HEK293 (cell line): ENCODE results near the gene ATAD1.

Experiments
- CTCF ChIA-PET: fragments of 350-600 bp; formaldehyde crosslinking; extraction: SDS; loops from one replicate; lab custom pipeline; 2021; ENCODE audit warnings: antibody characterized with exemption; lab: Yijun Ruan, JAX
- POLR2A ChIA-PET: fragments of 300-600 bp; formaldehyde crosslinking; extraction: SDS; loops from one replicate; lab custom pipeline; 2020; ENCODE audit warnings: antibody characterized with exemption, inconsistent platforms; lab: Yijun Ruan, JAX
- H3K27ac ChIP-seq: fragments of 200-500 bp; sonication (Bioruptor generic); 2 replicates; pipeline ENCODE4 v1.5.1; 2014; ENCODE audit warnings: low read depth, low read length, control low read depth, inconsistent platforms; ENCODE audit errors: extremely low read depth
- H3K36me3 ChIP-seq, 2 experiments: fragments of 200-500 bp in 1 of 2; sonication (Bioruptor generic) in 1 of 2; 1 replicate in 1 of 2; 2 replicates in 1 of 2; pipeline ENCODE4 v1.5.1; 2014 to 2017; ENCODE audit warnings: inconsistent platforms in 2 of 2, low read length in 2 of 2; ENCODE audit not compliant: control insufficient read depth in 2 of 2, insufficient read depth in 1 of 2
- H3K4me1 ChIP-seq: fragments of 200-500 bp; sonication (Bioruptor generic); 2 replicates; pipeline ENCODE4 v1.5.1; 2014; ENCODE audit warnings: mild to moderate bottlenecking, low read length, inconsistent platforms; ENCODE audit not compliant: control insufficient read depth, insufficient read depth
- H3K4me3 ChIP-seq: 2 replicates; pipeline ENCODE4 v1.5.1; 2011; ENCODE audit warnings: low read depth, mild to moderate bottlenecking, control low read depth, low read length, moderate library complexity
- H3K9me3 ChIP-seq: fragments of 200-500 bp; sonication (Bioruptor generic); 2 replicates; pipeline ENCODE4 v1.5.1; 2014; ENCODE audit warnings: low read depth, low read length, inconsistent platforms; ENCODE audit not compliant: control insufficient read depth, insufficient read depth
- CTCF ChIP-seq: fragments of 450-650 bp; formaldehyde crosslinking; IDR thresholded peaks from 2 replicates; pipeline ENCODE4 v1.5.1; 2016; ENCODE audit warnings: missing biosample characterization, missing genetic modification characterization
- GLI2 ChIP-seq: fragments of 450-650 bp; formaldehyde crosslinking; IDR thresholded peaks from 2 replicates; pipeline ENCODE4; 2017; ENCODE audit warnings: missing biosample characterization, missing genetic modification characterization, low read depth, borderline replicate concordance
- MZF1 ChIP-seq: fragments of 450-650 bp; formaldehyde crosslinking; IDR thresholded peaks from 2 replicates; pipeline ENCODE4 v1.5.1; 2017; ENCODE audit warnings: missing biosample characterization, missing genetic modification characterization, borderline replicate concordance
- PATZ1 ChIP-seq: fragments of 450-650 bp; formaldehyde crosslinking; IDR thresholded peaks from 2 replicates; pipeline ENCODE4 v1.5.1; 2016; ENCODE audit warnings: missing biosample characterization, missing genetic modification characterization
- PRDM1 ChIP-seq: fragments of 450-650 bp; formaldehyde crosslinking; IDR thresholded peaks from 2 replicates; pipeline ENCODE4; 2016; ENCODE audit warnings: missing biosample characterization, missing genetic modification characterization
- REST ChIP-seq: fragments of 450-650 bp; formaldehyde crosslinking; IDR thresholded peaks from 2 replicates; pipeline ENCODE4 v1.5.1; 2016; ENCODE audit warnings: missing biosample characterization, missing genetic modification characterization
- SCRT2 ChIP-seq: fragments of 450-650 bp; formaldehyde crosslinking; IDR thresholded peaks from 2 replicates; pipeline ENCODE4 v1.5.1; 2016; ENCODE audit warnings: missing biosample characterization, missing genetic modification characterization
- SETDB1 ChIP-seq: IDR thresholded peaks from one replicate; pipeline ENCODE4 v1.6.1; 2017; ENCODE audit warnings: mild to moderate bottlenecking, low read length, moderate library complexity, mixed read lengths; ENCODE audit not compliant: insufficient read length
- SP3 ChIP-seq: fragments of 450-650 bp; formaldehyde crosslinking; IDR thresholded peaks from 2 replicates; pipeline ENCODE4 v1.5.1; 2016; ENCODE audit warnings: missing biosample characterization, missing genetic modification characterization
- TRIM28 ChIP-seq: IDR thresholded peaks from 2 replicates; pipeline ENCODE4 v1.6.1; 2011; ENCODE audit warnings: low read length, control low read depth, borderline replicate concordance
- ZBTB1 ChIP-seq: fragments of 450-650 bp; formaldehyde crosslinking; IDR thresholded peaks from 2 replicates; pipeline ENCODE4 v1.5.1; 2016; ENCODE audit warnings: missing biosample characterization, missing genetic modification characterization
- ZBTB17 ChIP-seq: fragments of 450-650 bp; formaldehyde crosslinking; IDR thresholded peaks from 2 replicates; pipeline ENCODE4 v1.5.1; 2016; ENCODE audit warnings: missing biosample characterization, missing genetic modification characterization
- ZBTB20 ChIP-seq: fragments of 450-650 bp; formaldehyde crosslinking; IDR thresholded peaks from 2 replicates; pipeline ENCODE4 v1.5.1; 2016; ENCODE audit warnings: missing biosample characterization, missing genetic modification characterization
- ZFP41 ChIP-seq: fragments of 450-650 bp; formaldehyde crosslinking; IDR thresholded peaks from 2 replicates; pipeline ENCODE4 v1.5.1; 2016; ENCODE audit warnings: missing biosample characterization, missing genetic modification characterization, borderline replicate concordance
- ZNF18 ChIP-seq: fragments of 450-650 bp; formaldehyde crosslinking; IDR thresholded peaks from 2 replicates; pipeline ENCODE4 v1.5.1; 2016; ENCODE audit warnings: missing biosample characterization, missing genetic modification characterization
- ZNF239 ChIP-seq: fragments of 450-650 bp; formaldehyde crosslinking; IDR thresholded peaks from 2 replicates; pipeline ENCODE4 v1.5.1; 2016; ENCODE audit warnings: missing biosample characterization, missing genetic modification characterization
- ZNF366 ChIP-seq: fragments of 450-650 bp; formaldehyde crosslinking; conservative IDR thresholded peaks from 2 replicates; pipeline ENCODE4 v1.5.1; 2016; ENCODE audit warnings: missing biosample characterization, missing genetic modification characterization
- ZNF473 ChIP-seq: fragments of 450-650 bp; formaldehyde crosslinking; IDR thresholded peaks from 2 replicates; pipeline ENCODE4 v1.5.1; 2017; ENCODE audit warnings: missing biosample characterization, missing genetic modification characterization
- ZNF555 ChIP-seq: fragments of 450-650 bp; formaldehyde crosslinking; conservative IDR thresholded peaks from 2 replicates; pipeline ENCODE4 v1.5.1; 2017; ENCODE audit warnings: missing biosample characterization, mild to moderate bottlenecking, missing genetic modification characterization, inconsistent platforms
- ZNF600 ChIP-seq: fragments of 450-650 bp; formaldehyde crosslinking; IDR thresholded peaks from 2 replicates; pipeline ENCODE4 v1.5.1; 2016; ENCODE audit warnings: missing biosample characterization, missing genetic modification characterization
- ZNF654 ChIP-seq: fragments of 450-650 bp; formaldehyde crosslinking; IDR thresholded peaks from 2 replicates; pipeline ENCODE4 v1.5.1; 2016; ENCODE audit warnings: low read depth, missing biosample characterization, missing genetic modification characterization
- ZNF660 ChIP-seq: fragments of 450-650 bp; IDR thresholded peaks from 2 replicates; pipeline ENCODE4 v1.5.1; 2018; ENCODE audit warnings: missing biosample characterization, mild to moderate bottlenecking, missing genetic modification characterization
- ZNF664 ChIP-seq: fragments of 450-650 bp; formaldehyde crosslinking; IDR thresholded peaks from 2 replicates; pipeline ENCODE4 v1.5.1; 2016; ENCODE audit warnings: missing biosample characterization, missing genetic modification characterization

The ATAD1 gene

GRCh38 chr10:87850742-87851205 is 32.7 kb upstream of the ATAD1 start:
- Histone ChIP-seq H3K4me3 (no peak overlapping the region), H3K36me3 (no peaks in the 10 kb centered on the region), H3K27ac (no peak overlapping the region), H3K4me1 (peaks cover 17% of the 10 kb centered on the region), H3K9me3 (no peaks in the 10 kb centered on the region)
- ChIA-PET POLR2A (interaction anchor here (1.4 to 2.3 kb wide), 3 partner anchors 11 to 33 kb away, joined by 4 to 7 read pairs (median 5); partner anchors contain the start of genes ATAD1, KLLN and PTEN), CTCF (interaction anchor here (0.6 to 4.5 kb wide), 19 partner anchors 8 to 714 kb away, joined by 3 to 26 read pairs (median 3); no protein-coding TSS in a partner anchor)
- no peak for TF ChIP-seq ZNF18 (tag by site-specific recombination)
- peak; percentile 66; the same call in 1 of the 2 replicates for TF ChIP-seq TRIM28
- TF ChIP-seq ZBTB1 (tag by site-specific recombination) = no peak
- TF ChIP-seq SETDB1 = no peak
- no peak for TF ChIP-seq PATZ1 (tag by site-specific recombination)
- peak; percentile 53 for TF ChIP-seq PRDM1 (tag by site-specific recombination)
- 0 out of 2 replicates have a peak, but pooled peaks have one; percentile 18 for TF ChIP-seq ZNF600 (tag by site-specific recombination)
- no peak for TF ChIP-seq ZBTB20 (tag by site-specific recombination)
- peak; percentile 53; the same call in 1 of the 2 replicates for TF ChIP-seq ZNF660
- TF ChIP-seq ZNF654 (tag by site-specific recombination) = peak; percentile 92
- no peak for TF ChIP-seq ZNF473 (tag by site-specific recombination)
- 0 out of 2 replicates have a peak, but pooled peaks have one; percentile 12 for TF ChIP-seq SCRT2 (tag by site-specific recombination)
- TF ChIP-seq ZNF366 (tag by site-specific recombination) = 0 out of 2 replicates have a peak, but pooled peaks have one; percentile 10
- TF ChIP-seq ZNF555 = no peak
- TF ChIP-seq REST (tag by site-specific recombination) = no peak
- TF ChIP-seq GLI2 (tag by site-specific recombination) = no peak
- TF ChIP-seq SP3 (tag by site-specific recombination) = no peak
- TF ChIP-seq MZF1 (tag by site-specific recombination) = peak; percentile 48; the same call in 1 of the 2 replicates
- TF ChIP-seq ZNF664 = no peak
- TF ChIP-seq ZFP41 (tag by site-specific recombination) = no peak
- peak; percentile 53 for TF ChIP-seq ZBTB17 (tag by site-specific recombination)
- TF ChIP-seq ZNF239 (tag by site-specific recombination) = peak; percentile 61; the same call in 1 of the 2 replicates
- TF ChIP-seq CTCF (tag by site-specific recombination) = peak; percentile 59; the same call in 1 of the 2 replicates
- TF ChIP-seq, all 188 proteins: peak for 11
